HTR-8/SVneo (cell line): ENCODE measurements around the gene ZFYVE21.
"Not testable (repeated sequence)": the region's sequence is repeated elsewhere in the genome, so short reads cannot be mapped to it uniquely, and the experiment has no call there.

ENCODE experiments used
- DNase-seq: peaks from one replicate; pipeline ENCODE4 v3.0.0; 2011; ENCODE audit warnings: low spot score, mixed read lengths; ENCODE audit not compliant: insufficient read length
- FAIRE-seq: peaks from 2 replicates; lab custom pipeline; 2011; peaks lifted over from hg19 to GRCh38; lab: Jason Lieb, UNC

Gene ZFYVE21

GRCh38 chr14:103690332-103690731, 25.3 kb upstream of the ZFYVE21 start:
- no peak for FAIRE-seq

GRCh38 chr14:103691655-103692054, 24.0 kb upstream of the ZFYVE21 start:
- not testable (repeated sequence) for FAIRE-seq, DNase-seq

More at GRCh38 chr14:103690332-103690731, 25.3 kb upstream of the ZFYVE21 start:
- DNase-seq = no peak

- DNase-seq (no peak), FAIRE-seq (no peak)
Observed at GRCh38 chr14:103692159-103692558, 23.5 kb upstream of the ZFYVE21 start.

- FAIRE-seq (no peak), DNase-seq (no peak)
Observed at GRCh38 chr14:103692871-103693270, 22.7 kb upstream of the ZFYVE21 start.

- DNase-seq (no peak), FAIRE-seq (no peak)
Observed at GRCh38 chr14:103693515-103693914, 22.1 kb upstream of the ZFYVE21 start.

- no peak for DNase-seq
Observed at GRCh38 chr14:103694572-103695026, 21.0 kb upstream of the ZFYVE21 start.

GRCh38 chr14:103695296-103696069, 20.1 kb upstream of the ZFYVE21 start:
- DNase-seq (no peak), FAIRE-seq (no peak)

More at GRCh38 chr14:103694572-103695026, 21.0 kb upstream of the ZFYVE21 start:
- FAIRE-seq = no peak

GRCh38 chr14:103696070-103696402, 19.6 kb upstream of the ZFYVE21 start:
- no peak for DNase-seq
- no peak for FAIRE-seq

GRCh38 chr14:103696466-103697071, 19.0 kb upstream of the ZFYVE21 start:
- no peak for FAIRE-seq

GRCh38 chr14:103697206-103697602, 18.4 kb upstream of the ZFYVE21 start:
- DNase-seq (no peak), FAIRE-seq (no peak)

More at GRCh38 chr14:103696466-103697071, 19.0 kb upstream of the ZFYVE21 start:
- no peak for DNase-seq

- no peak for DNase-seq
- FAIRE-seq = no peak
Observed at GRCh38 chr14:103697603-103698379, 17.8 kb upstream of the ZFYVE21 start.

GRCh38 chr14:103698380-103699260, 17.0 kb upstream of the ZFYVE21 start:
- FAIRE-seq (no peak), DNase-seq (no peak)

- FAIRE-seq = no peak
- DNase-seq = no peak
Observed at GRCh38 chr14:103699261-103699661, 16.3 kb upstream of the ZFYVE21 start.

- FAIRE-seq (no peak), DNase-seq (no peak)
Observed at GRCh38 chr14:103699901-103700752, 15.5 kb upstream of the ZFYVE21 start.

- DNase-seq (no peak), FAIRE-seq (no peak)
Observed at GRCh38 chr14:103700753-103701490, 14.7 kb upstream of the ZFYVE21 start.

GRCh38 chr14:103702095-103702494, 13.5 kb upstream of the ZFYVE21 start:
- DNase-seq (no peak), FAIRE-seq (no peak)

GRCh38 chr14:103702497-103703432, 12.8 kb upstream of the ZFYVE21 start:
- DNase-seq (no peak), FAIRE-seq (no peak)
